AG09309 (cell line): ENCODE data around the gene ERC1.
"Not testable (repeated sequence)": the region's sequence is repeated elsewhere in the genome, so short reads cannot be mapped to it uniquely, and the experiment has no call there.

Experiments used
- DNase-seq: peaks from one replicate; pipeline ENCODE4 v3.0.0-alpha.2; 2010; ENCODE audit warnings: low read depth
- H3K4me3 ChIP-seq: 2 replicates; pipeline ENCODE4 v1.5.1; 2011; ENCODE audit warnings: mild to moderate bottlenecking, low read depth, low read length, moderate library complexity; ENCODE audit not compliant: control insufficient read depth
- CTCF ChIP-seq: IDR thresholded peaks from 2 replicates; pipeline ENCODE4 v1.5.1; 2011; ENCODE audit warnings: mild to moderate bottlenecking, low read depth, low read length, inconsistent platforms; ENCODE audit not compliant: insufficient read depth, control insufficient read depth; ENCODE audit errors: missing control alignments

ERC1 gene

GRCh38 chr12:1094714-1095113 is 103.7 kb downstream of the ERC1 start:
- DNase-seq: no peak
- TF ChIP-seq CTCF: no peak

GRCh38 chr12:1099158-1099557 is 108.1 kb downstream of the ERC1 start:
- no peak for DNase-seq
- no peak overlapping the region for H3K4me3 ChIP-seq
- TF ChIP-seq CTCF: no peak

More at GRCh38 chr12:1094714-1095113, 103.7 kb downstream of the ERC1 start:
- no peak overlapping the region for H3K4me3 ChIP-seq

- H3K4me3 ChIP-seq, DNase-seq: not testable (repeated sequence)
Measured at GRCh38 chr12:1099618-1100017, 108.6 kb downstream of the ERC1 start.

- H3K4me3 ChIP-seq: no peak overlapping the region
- TF ChIP-seq CTCF: no peak
- DNase-seq: no peak
Measured at GRCh38 chr12:1102115-1102514, 111.1 kb downstream of the ERC1 start.

- no peak overlapping the region for H3K4me3 ChIP-seq
- TF ChIP-seq CTCF: no peak
- no peak for DNase-seq
Measured at GRCh38 chr12:1102791-1103450, 111.9 kb downstream of the ERC1 start.

GRCh38 chr12:1103632-1104031 is 112.6 kb downstream of the ERC1 start:
- no peak for TF ChIP-seq CTCF
- no peak for DNase-seq
- no peak overlapping the region for H3K4me3 ChIP-seq

- TF ChIP-seq CTCF: no peak
- no peak for DNase-seq
- no peak overlapping the region for H3K4me3 ChIP-seq
Measured at GRCh38 chr12:1104088-1104800, 113.2 kb downstream of the ERC1 start.
